HEK293 (cell line): Measurements from ENCODE around the gene EMILIN1.

Source experiments
- CTCF ChIA-PET: fragments of 350-600 bp; formaldehyde crosslinking; extraction: SDS; loops from one replicate; lab custom pipeline; 2021; ENCODE audit warnings: antibody characterized with exemption; lab: Yijun Ruan, JAX
- POLR2A ChIA-PET: fragments of 300-600 bp; formaldehyde crosslinking; extraction: SDS; loops from one replicate; lab custom pipeline; 2020; ENCODE audit warnings: antibody characterized with exemption, inconsistent platforms; lab: Yijun Ruan, JAX
- H3K27ac ChIP-seq: fragments of 200-500 bp; sonication (Bioruptor generic); 2 replicates; pipeline ENCODE4 v1.5.1; 2014; ENCODE audit warnings: low read depth, low read length, control low read depth, inconsistent platforms; ENCODE audit errors: extremely low read depth
- H3K36me3 ChIP-seq, 2 experiments: fragments of 200-500 bp in 1 of 2; sonication (Bioruptor generic) in 1 of 2; 1 replicate in 1 of 2; 2 replicates in 1 of 2; pipeline ENCODE4 v1.5.1; 2014 to 2017; ENCODE audit warnings: inconsistent platforms in 2 of 2, low read length in 2 of 2; ENCODE audit not compliant: control insufficient read depth in 2 of 2, insufficient read depth in 1 of 2
- H3K4me1 ChIP-seq: fragments of 200-500 bp; sonication (Bioruptor generic); 2 replicates; pipeline ENCODE4 v1.5.1; 2014; ENCODE audit warnings: mild to moderate bottlenecking, low read length, inconsistent platforms; ENCODE audit not compliant: control insufficient read depth, insufficient read depth
- H3K4me3 ChIP-seq: 2 replicates; pipeline ENCODE4 v1.5.1; 2011; ENCODE audit warnings: low read depth, mild to moderate bottlenecking, control low read depth, low read length, moderate library complexity
- H3K9me3 ChIP-seq: fragments of 200-500 bp; sonication (Bioruptor generic); 2 replicates; pipeline ENCODE4 v1.5.1; 2014; ENCODE audit warnings: low read depth, low read length, inconsistent platforms; ENCODE audit not compliant: control insufficient read depth, insufficient read depth
- IKZF3 ChIP-seq: fragments of 450-650 bp; IDR thresholded peaks from 2 replicates; pipeline ENCODE4 v1.5.0; 2018; ENCODE audit warnings: missing biosample characterization, mild to moderate bottlenecking, missing genetic modification characterization, moderate library complexity
- MYNN ChIP-seq: fragments of 450-650 bp; formaldehyde crosslinking; IDR thresholded peaks from 2 replicates; pipeline ENCODE4 v1.5.1; 2016; ENCODE audit warnings: missing biosample characterization, missing genetic modification characterization, borderline replicate concordance
- OSR2 ChIP-seq: fragments of 450-650 bp; formaldehyde crosslinking; IDR thresholded peaks from 2 replicates; pipeline ENCODE4 v1.5.1; 2016; ENCODE audit warnings: missing biosample characterization, missing genetic modification characterization
- REPIN1 ChIP-seq: fragments of 450-650 bp; formaldehyde crosslinking; IDR thresholded peaks from 2 replicates; pipeline ENCODE4 v1.5.1; 2017; ENCODE audit warnings: missing biosample characterization, missing genetic modification characterization, low read depth
- YY1 ChIP-seq: fragments of 450-650 bp; formaldehyde crosslinking; IDR thresholded peaks from 2 replicates; pipeline ENCODE4 v1.5.1; 2018; ENCODE audit warnings: missing biosample characterization, missing genetic modification characterization
- YY2 ChIP-seq: fragments of 450-650 bp; formaldehyde crosslinking; IDR thresholded peaks from 2 replicates; pipeline ENCODE4 v1.5.1; 2016; ENCODE audit warnings: missing biosample characterization, missing genetic modification characterization
- ZBTB11 ChIP-seq: fragments of 450-650 bp; formaldehyde crosslinking; conservative IDR thresholded peaks from 2 replicates; pipeline ENCODE4 v1.5.1; 2016; ENCODE audit warnings: low read depth, missing biosample characterization, missing genetic modification characterization
- ZBTB48 ChIP-seq: fragments of 450-650 bp; formaldehyde crosslinking; IDR thresholded peaks from 2 replicates; pipeline ENCODE4 v1.5.1; 2016; ENCODE audit warnings: missing biosample characterization, missing genetic modification characterization
- ZFP37 ChIP-seq: fragments of 450-650 bp; formaldehyde crosslinking; IDR thresholded peaks from 2 replicates; pipeline ENCODE4 v1.5.1; 2016; ENCODE audit warnings: missing biosample characterization, missing genetic modification characterization
- ZNF10 ChIP-seq: fragments of 450-650 bp; formaldehyde crosslinking; IDR thresholded peaks from 2 replicates; pipeline ENCODE4 v1.5.1; 2017; ENCODE audit warnings: missing biosample characterization, missing genetic modification characterization
- ZNF133 ChIP-seq: fragments of 450-650 bp; formaldehyde crosslinking; IDR thresholded peaks from 2 replicates; pipeline ENCODE4 v1.5.1; 2016; ENCODE audit warnings: missing biosample characterization, missing genetic modification characterization
- ZNF394 ChIP-seq: fragments of 450-650 bp; formaldehyde crosslinking; IDR thresholded peaks from 2 replicates; pipeline ENCODE4 v1.5.1; 2016; ENCODE audit warnings: missing biosample characterization, missing genetic modification characterization, mild to moderate bottlenecking, moderate library complexity, borderline replicate concordance
- ZNF416 ChIP-seq: fragments of 450-650 bp; formaldehyde crosslinking; IDR thresholded peaks from 2 replicates; pipeline ENCODE4 v1.5.1; 2016; ENCODE audit warnings: missing biosample characterization, missing genetic modification characterization
- ZNF426 ChIP-seq: fragments of 450-650 bp; formaldehyde crosslinking; IDR thresholded peaks from 2 replicates; pipeline ENCODE4 v1.5.1; 2017; ENCODE audit warnings: missing biosample characterization, missing genetic modification characterization, mild to moderate bottlenecking, inconsistent platforms, moderate library complexity
- ZNF561 ChIP-seq: fragments of 450-650 bp; IDR thresholded peaks from 2 replicates; pipeline ENCODE4 v1.5.1; 2018; ENCODE audit warnings: missing biosample characterization, missing genetic modification characterization, borderline replicate concordance
- ZNF629 ChIP-seq: fragments of 450-650 bp; formaldehyde crosslinking; IDR thresholded peaks from 2 replicates; pipeline ENCODE4 v1.5.1; 2017; ENCODE audit warnings: missing biosample characterization, missing genetic modification characterization
- ZNF660 ChIP-seq: fragments of 450-650 bp; IDR thresholded peaks from 2 replicates; pipeline ENCODE4 v1.5.1; 2018; ENCODE audit warnings: missing biosample characterization, mild to moderate bottlenecking, missing genetic modification characterization
- ZNF670 ChIP-seq: fragments of 450-650 bp; formaldehyde crosslinking; IDR thresholded peaks from 2 replicates; pipeline ENCODE4 v1.5.1; 2016; ENCODE audit warnings: missing biosample characterization, missing genetic modification characterization, low read depth
- ZNF692 ChIP-seq: fragments of 450-650 bp; formaldehyde crosslinking; IDR thresholded peaks from 2 replicates; pipeline ENCODE4 v1.5.1; 2016; ENCODE audit warnings: missing biosample characterization, missing genetic modification characterization
- ZXDB ChIP-seq: fragments of 450-650 bp; formaldehyde crosslinking; IDR thresholded peaks from 2 replicates; pipeline ENCODE4 v1.5.1; 2016; ENCODE audit warnings: missing biosample characterization, missing genetic modification characterization
- TF ChIP-seq, protein P1 (sequence below): fragments of 450-650 bp; formaldehyde crosslinking; IDR thresholded peaks from 2 replicates; pipeline ENCODE4 v1.5.1; 2016; ENCODE audit warnings: missing biosample characterization, missing genetic modification characterization, low read depth
- TF ChIP-seq, protein P2 (sequence below): fragments of 450-650 bp; formaldehyde crosslinking; IDR thresholded peaks from 2 replicates; pipeline ENCODE4 v1.5.1; 2016; ENCODE audit warnings: missing biosample characterization, missing genetic modification characterization
- TF ChIP-seq, protein P3 (sequence below): fragments of 450-650 bp; formaldehyde crosslinking; IDR thresholded peaks from 2 replicates; pipeline ENCODE4 v1.5.1; 2016; ENCODE audit warnings: missing biosample characterization, missing genetic modification characterization

The EMILIN1 gene

GRCh38 chr2:27032495-27033252 lies 45.7 kb upstream of the EMILIN1 start, which contains the start of gene TMEM214:
TMEM214 (plus strand) TSS chr2:27032965; CDS start chr2:27033016, 51 bp downstream.
- Histone ChIP-seq H3K36me3 (peaks cover 10 to 65% of the 10 kb centered on the region in 2 experiments), H3K27ac (peak within 1 kb of the TSS; percentile 66), H3K4me1 (0 out of 2 replicates have a peak, but pooled peaks cover 5% of the 10 kb centered on the region), H3K9me3 (no peaks in the 10 kb centered on the region), H3K4me3 (peak within 1 kb of the TSS; percentile 86)
- POLR2A ChIA-PET: interaction anchor here (0.6 to 4.4 kb wide), 8 partner anchors 11 to 271 kb away, joined by 3 to 35 read pairs (median 4); partner anchors contain the start of genes AGBL5 and OST4
- CTCF ChIA-PET: interaction anchor here (0.7 to 2.0 kb wide), 4 partner anchors 16 to 187 kb away, joined by 3 to 6 read pairs (median 3); no protein-coding TSS in a partner anchor
- TF ChIP-seq YY1 (tag by site-specific recombination) (peak; percentile 24), MYNN (tag by site-specific recombination) (no peak), ZBTB48 (tag by site-specific recombination) (no peak), OSR2 (tag by site-specific recombination) (peak; percentile 19; the same call in 1 of the 2 replicates), ZFP37 (tag by site-specific recombination) (0 out of 2 replicates have a peak, but pooled peaks have one; percentile 20), ZNF426 (no peak), IKZF3 (tag by site-specific recombination) (peak; percentile 83), ZNF670 (no peak), ZNF692 (tag by site-specific recombination) (no peak), REPIN1 (tag by site-specific recombination) (0 out of 2 replicates have a peak, but pooled peaks have one; percentile 13), ZNF394 (tag by site-specific recombination) (peak; percentile 36; the same call in 1 of the 2 replicates), ZNF660 (tag by site-specific recombination) (peak; percentile 99), ZNF629 (tag by site-specific recombination) (0 out of 2 replicates have a peak, but pooled peaks have one; percentile 51), ZNF416 (tag by site-specific recombination) (no peak), ZXDB (tag by site-specific recombination) (0 out of 2 replicates have a peak, but pooled peaks have one; percentile 28), ZBTB11 (tag by site-specific recombination) (peak; percentile 70), ZNF561 (tag by site-specific recombination) (0 out of 2 replicates have a peak, but pooled peaks have one; percentile 43), ZNF10 (tag by site-specific recombination) (no peak), YY2 (peak; percentile 51; the same call in 1 of the 2 replicates), ZNF133 (tag by site-specific recombination) (no peak)
- TF ChIP-seq, protein P1, sequence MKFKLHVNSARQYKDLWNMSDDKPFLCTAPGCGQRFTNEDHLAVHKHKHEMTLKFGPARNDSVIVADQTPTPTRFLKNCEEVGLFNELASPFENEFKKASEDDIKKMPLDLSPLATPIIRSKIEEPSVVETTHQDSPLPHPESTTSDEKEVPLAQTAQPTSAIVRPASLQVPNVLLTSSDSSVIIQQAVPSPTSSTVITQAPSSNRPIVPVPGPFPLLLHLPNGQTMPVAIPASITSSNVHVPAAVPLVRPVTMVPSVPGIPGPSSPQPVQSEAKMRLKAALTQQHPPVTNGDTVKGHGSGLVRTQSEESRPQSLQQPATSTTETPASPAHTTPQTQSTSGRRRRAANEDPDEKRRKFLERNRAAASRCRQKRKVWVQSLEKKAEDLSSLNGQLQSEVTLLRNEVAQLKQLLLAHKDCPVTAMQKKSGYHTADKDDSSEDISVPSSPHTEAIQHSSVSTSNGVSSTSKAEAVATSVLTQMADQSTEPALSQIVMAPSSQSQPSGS (tag by site-specific recombination): no peak
- TF ChIP-seq, protein P2, sequence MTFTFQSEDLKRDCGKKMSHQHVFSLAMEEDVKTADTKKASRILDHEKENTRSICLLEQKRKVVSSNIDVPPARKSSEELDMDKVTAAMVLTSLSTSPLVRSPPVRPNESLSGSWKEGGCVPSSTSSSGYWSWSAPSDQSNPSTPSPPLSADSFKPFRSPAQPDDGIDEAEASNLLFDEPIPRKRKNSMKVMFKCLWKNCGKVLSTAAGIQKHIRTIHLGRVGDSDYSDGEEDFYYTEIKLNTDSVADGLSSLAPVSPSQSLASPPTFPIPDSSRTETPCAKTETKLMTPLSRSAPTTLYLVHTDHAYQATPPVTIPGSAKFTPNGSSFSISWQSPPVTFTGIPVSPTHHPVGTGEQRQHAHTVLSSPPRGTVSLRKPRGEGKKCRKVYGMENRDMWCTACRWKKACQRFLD: no peak
- TF ChIP-seq, protein P3, sequence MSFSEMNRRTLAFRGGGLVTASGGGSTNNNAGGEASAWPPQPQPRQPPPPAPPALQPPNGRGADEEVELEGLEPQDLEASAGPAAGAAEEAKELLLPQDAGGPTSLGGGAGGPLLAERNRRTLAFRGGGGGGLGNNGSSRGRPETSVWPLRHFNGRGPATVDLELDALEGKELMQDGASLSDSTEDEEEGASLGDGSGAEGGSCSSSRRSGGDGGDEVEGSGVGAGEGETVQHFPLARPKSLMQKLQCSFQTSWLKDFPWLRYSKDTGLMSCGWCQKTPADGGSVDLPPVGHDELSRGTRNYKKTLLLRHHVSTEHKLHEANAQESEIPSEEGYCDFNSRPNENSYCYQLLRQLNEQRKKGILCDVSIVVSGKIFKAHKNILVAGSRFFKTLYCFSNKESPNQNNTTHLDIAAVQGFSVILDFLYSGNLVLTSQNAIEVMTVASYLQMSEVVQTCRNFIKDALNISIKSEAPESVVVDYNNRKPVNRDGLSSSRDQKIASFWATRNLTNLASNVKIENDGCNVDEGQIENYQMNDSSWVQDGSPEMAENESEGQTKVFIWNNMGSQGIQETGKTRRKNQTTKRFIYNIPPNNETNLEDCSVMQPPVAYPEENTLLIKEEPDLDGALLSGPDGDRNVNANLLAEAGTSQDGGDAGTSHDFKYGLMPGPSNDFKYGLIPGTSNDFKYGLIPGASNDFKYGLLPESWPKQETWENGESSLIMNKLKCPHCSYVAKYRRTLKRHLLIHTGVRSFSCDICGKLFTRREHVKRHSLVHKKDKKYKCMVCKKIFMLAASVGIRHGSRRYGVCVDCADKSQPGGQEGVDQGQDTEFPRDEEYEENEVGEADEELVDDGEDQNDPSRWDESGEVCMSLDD (tag by site-specific recombination): peak; percentile 34; the same call in 1 of the 2 replicates
